HepG2 (cell line): ENCODE results near the gene MRPS31. TPM values are rescaled to one million over a fixed set of nuclear protein-coding genes. Genes with fewer than 3 reads are reported as not detected.

ENCODE experiments used
- CBFB ChIP-seq: sonication (generic); formaldehyde crosslinking; IDR thresholded peaks from 2 replicates; pipeline ENCODE4 v1.4.0; 2020; ENCODE audit warnings: missing genetic modification reagents
- CERS6 ChIP-seq: sonication (generic); formaldehyde crosslinking; IDR thresholded peaks from 2 replicates; pipeline ENCODE4 v1.5.0; 2020; ENCODE audit warnings: missing genetic modification reagents
- FOXJ3 ChIP-seq: sonication (generic); formaldehyde crosslinking; IDR thresholded peaks from 2 replicates; pipeline ENCODE4 v1.4.0; 2020; ENCODE audit warnings: missing genetic modification reagents, mild to moderate bottlenecking, borderline replicate concordance
- GATAD1 ChIP-seq: IDR thresholded peaks from 2 replicates; pipeline ENCODE4 v1.6.1; 2016; ENCODE audit warnings: missing genetic modification reagents, missing compliant biosample characterization
- GMEB1 ChIP-seq: sonication (generic); formaldehyde crosslinking; IDR thresholded peaks from 2 replicates; pipeline ENCODE4 v1.5.1; 2020; ENCODE audit warnings: missing genetic modification reagents, mild to moderate bottlenecking, borderline replicate concordance
- HCFC1 ChIP-seq: fragments of 150-350 bp; IDR thresholded peaks from 2 replicates; pipeline ENCODE4 v1.6.1; 2014; ENCODE audit warnings: low read depth, low read length
- KLF12 ChIP-seq: sonication (generic); formaldehyde crosslinking; IDR thresholded peaks from 2 replicates; pipeline ENCODE4 v1.4.0; 2020; ENCODE audit warnings: missing genetic modification reagents, borderline replicate concordance
- NFIC ChIP-seq: IDR thresholded peaks from 2 replicates; pipeline ENCODE4 v1.6.1; 2012; ENCODE audit warnings: mild to moderate bottlenecking, low read length, inconsistent platforms
- POLR2A ChIP-seq, 2 experiments: IDR thresholded peaks; 2 replicates each; pipeline ENCODE4 v1.6.1; 2011; ENCODE audit warnings: low read depth in 2 of 2, low read length in 2 of 2, mild to moderate bottlenecking in 1 of 2, moderate library complexity in 1 of 2; ENCODE audit not compliant: insufficient read depth in 1 of 2
- SP2 ChIP-seq: sonication (generic); formaldehyde crosslinking; IDR thresholded peaks from 2 replicates; pipeline ENCODE4 v1.5.1; 2020; ENCODE audit warnings: mild to moderate bottlenecking, missing genetic modification reagents
- SP4 ChIP-seq: sonication (generic); formaldehyde crosslinking; IDR thresholded peaks from 2 replicates; pipeline ENCODE4 v1.8.1; 2023; ENCODE audit warnings: mild to moderate bottlenecking, missing genetic modification reagents
- SRF ChIP-seq: IDR thresholded peaks from 2 replicates; pipeline ENCODE4 v1.6.1; 2011; ENCODE audit warnings: mild to moderate bottlenecking, low read depth, low read length, moderate library complexity
- ZNF280D ChIP-seq: sonication (generic); formaldehyde crosslinking; IDR thresholded peaks from 2 replicates; pipeline ENCODE4 v1.5.1; 2020; ENCODE audit warnings: mild to moderate bottlenecking, missing genetic modification reagents
- ZNF609 ChIP-seq: sonication (generic); formaldehyde crosslinking; IDR thresholded peaks from 2 replicates; pipeline ENCODE4 v1.4.0; 2020; ENCODE audit warnings: mild to moderate bottlenecking, missing genetic modification reagents, borderline replicate concordance
- ZNF703 ChIP-seq: sonication (generic); formaldehyde crosslinking; IDR thresholded peaks from 2 replicates; pipeline ENCODE4 v1.5.1; 2020; ENCODE audit warnings: missing genetic modification reagents, mild to moderate bottlenecking, moderate library complexity, borderline replicate concordance
- ZNF704 ChIP-seq: sonication (generic); formaldehyde crosslinking; IDR thresholded peaks from 2 replicates; pipeline ENCODE4 v1.8.1; 2023; ENCODE audit warnings: mild to moderate bottlenecking, inconsistent platforms, moderate library complexity, missing genetic modification reagents, borderline replicate concordance
- ZNF777 ChIP-seq: sonication (generic); formaldehyde crosslinking; IDR thresholded peaks from 2 replicates; pipeline ENCODE4 v1.4.0; 2020; ENCODE audit warnings: missing genetic modification reagents
- polyA plus RNA-seq, 8 experiments: library from polyadenylated mRNA; depleted of rRNA in 3 of 8; stranded (reverse) in 7 of 8; unstranded in 1 of 8; fragments of >200 nt; fragmentation: Illumina TruSeq in 4 of 8; extraction: Trizol in 4 of 8; gene quantifications; 2 replicates each; pipeline versions ENCODE4 v1.2.1 to v1.2.3, GENCODE V29; 2011 to 2016; ENCODE audit warnings: low read depth in 4 of 8, missing spikeins in 1 of 8, mixed read lengths in 1 of 8; ENCODE audit not compliant: insufficient read depth in 1 of 8
- total RNA-seq, 5 experiments: library from RNA; depleted of rRNA; stranded (reverse); fragments of >200 nt; fragmentation: Illumina TruSeq; extraction: Trizol; gene quantifications; 2 replicates each; pipeline ENCODE4 v1.2.3, GENCODE V29; 2016; ENCODE audit warnings: low read depth in 1 of 5

Gene MRPS31
- total and polyA plus RNA-seq, 2 of the 13 experiments (the other 11 are each of a cell fraction or from before 2014, with no cell fraction given), result 23.7 to 34.1 TPM

GRCh38 chr13:40770934-40771618 lies at the start of gene MRPS31 (continued):
- TF ChIP-seq GMEB1 (peak; percentile 72; the same call in 1 of the 2 replicates), ZNF777 (CRISPR knock-in tag) (no peak), HCFC1 (peak; percentile 87), NFIC (peak; percentile 52; the same call in 1 of the 2 replicates), KLF12 (CRISPR knock-in tag) (peak; percentile 92; the same call in 1 of the 2 replicates), SRF (peak; percentile 84; the same call in 1 of the 2 replicates), CERS6 (CRISPR knock-in tag) (no peak), ZNF703 (CRISPR knock-in tag) (peak; percentile 64; the same call in 1 of the 2 replicates), GATAD1 (peak; percentile 100), ZNF704 (CRISPR knock-in tag) (0 out of 2 replicates have a peak, but pooled peaks have one; percentile 63), ZNF609 (CRISPR knock-in tag) (peak; percentile 86), SP4 (peak; percentile 93), SP2 (CRISPR knock-in tag) (peak; percentile 65), POLR2A (IDR thresholded peaks at IDR 0.05; ENCODE audit: insufficient read depth in 1 of 2, low read depth in 2 of 2, low read length in 2 of 2) (peak; percentile 79 to 97), FOXJ3 (CRISPR knock-in tag) (peak; percentile 77), CBFB (CRISPR knock-in tag) (peak; percentile 97), ZNF280D (peak; percentile 86)
